ENCODE measurements around the gene CDKAL1.
"Not testable (repeated sequence)": the region's sequence is repeated elsewhere in the genome, so short reads cannot be mapped to it uniquely, and the experiment has no call there.

CDKAL1 gene

GRCh38 chr6:20891161-20891560 lies 356.9 kb downstream of the CDKAL1 start:
- no peak for FAIRE-seq

- no peak for FAIRE-seq
Measured at GRCh38 chr6:20892365-20892764, 358.1 kb downstream of the CDKAL1 start.

DNA sequence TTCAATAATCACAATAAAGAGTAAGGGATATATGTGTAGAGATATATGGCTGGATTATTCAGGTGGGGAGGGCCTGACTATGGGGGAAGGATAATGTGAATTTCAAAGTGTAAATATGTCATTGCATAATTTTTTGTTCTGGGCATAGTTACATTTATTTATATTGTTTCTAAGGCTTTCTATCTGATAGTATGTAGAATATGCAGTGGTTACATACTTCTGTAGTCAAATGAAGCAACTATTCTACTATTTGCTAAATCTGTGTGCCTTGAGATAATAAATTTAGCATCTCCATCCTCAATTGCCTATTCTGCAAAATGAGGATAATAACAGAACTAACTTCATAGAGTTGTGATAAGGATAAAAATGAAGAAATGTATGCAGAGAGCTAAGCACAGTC lies 359.2 kb downstream of the CDKAL1 start:
- FAIRE-seq = no peak

DNA sequence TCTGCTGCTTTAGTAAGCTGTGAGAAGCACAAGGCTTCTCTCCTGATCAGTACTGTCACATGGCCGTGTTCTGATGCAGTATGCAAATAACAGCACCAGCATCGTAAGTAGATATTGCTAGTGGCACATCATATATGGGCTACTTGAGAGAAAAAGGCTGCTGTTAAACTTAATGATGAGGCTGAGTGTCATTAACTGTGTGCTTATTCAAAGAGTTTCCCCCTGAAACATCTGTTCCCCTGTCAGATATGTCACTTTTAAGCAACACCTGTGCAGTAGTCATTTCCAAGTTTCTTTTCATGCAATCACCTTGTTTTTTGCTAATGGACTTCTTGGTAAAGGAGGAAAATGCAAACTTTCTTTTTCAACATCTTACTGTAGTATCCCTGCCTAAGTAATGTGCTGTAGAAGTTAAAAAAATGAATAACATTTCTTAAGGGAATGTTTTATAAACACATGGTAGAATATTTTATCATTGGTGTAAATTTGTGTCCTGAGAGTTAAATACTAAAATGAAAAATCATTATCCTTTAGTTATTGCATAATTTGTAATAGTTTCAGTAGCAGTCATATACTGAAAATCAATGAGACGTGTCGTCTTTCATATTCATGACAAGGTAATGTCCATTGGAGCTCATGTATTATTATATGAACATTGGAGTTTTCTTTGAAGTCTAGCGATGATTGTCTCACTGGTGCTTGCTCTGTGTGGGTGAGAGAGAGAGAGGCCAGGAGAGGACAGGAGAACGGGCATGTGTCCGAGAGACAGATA lies 366.3 kb downstream of the CDKAL1 start:
- FAIRE-seq = no peak

DNA sequence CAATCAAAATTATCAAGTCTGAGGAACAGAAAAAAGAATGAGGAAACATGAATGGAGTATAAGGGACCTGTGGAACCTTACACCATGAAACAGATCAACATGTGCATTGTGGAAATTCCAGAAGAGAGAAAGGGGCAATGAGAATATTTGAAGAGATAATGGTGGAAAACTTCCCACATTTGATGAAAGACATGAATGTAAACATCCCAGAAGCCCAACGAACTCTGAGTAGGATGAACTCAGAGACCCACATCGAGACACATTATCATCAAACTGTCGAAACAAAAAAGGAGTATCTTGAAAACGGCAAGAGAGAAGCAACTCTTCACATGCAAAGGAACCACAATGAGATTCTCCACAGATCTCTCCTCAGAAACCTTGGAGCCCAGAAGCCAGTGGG lies 371.1 kb downstream of the CDKAL1 start:
- FAIRE-seq = no peak

DNA sequence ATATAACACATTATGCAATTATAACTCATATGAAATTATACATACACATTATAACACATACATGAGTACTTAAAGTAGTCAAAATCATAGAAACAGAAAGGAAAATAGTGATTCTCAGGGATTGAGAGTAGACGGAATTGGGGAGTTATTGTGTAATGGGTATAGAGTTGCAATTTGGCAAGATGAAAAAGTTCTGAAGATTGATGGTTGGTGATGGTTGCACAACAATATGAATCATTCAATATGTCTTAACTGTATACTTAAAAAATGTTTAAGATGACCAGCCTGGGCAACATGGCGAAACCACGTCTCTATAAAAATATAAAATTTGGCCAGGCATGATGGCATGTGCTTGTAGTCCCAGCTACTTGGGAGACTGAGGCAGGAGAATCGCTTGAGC lies 372.7 kb downstream of the CDKAL1 start:
- FAIRE-seq = no peak

DNA sequence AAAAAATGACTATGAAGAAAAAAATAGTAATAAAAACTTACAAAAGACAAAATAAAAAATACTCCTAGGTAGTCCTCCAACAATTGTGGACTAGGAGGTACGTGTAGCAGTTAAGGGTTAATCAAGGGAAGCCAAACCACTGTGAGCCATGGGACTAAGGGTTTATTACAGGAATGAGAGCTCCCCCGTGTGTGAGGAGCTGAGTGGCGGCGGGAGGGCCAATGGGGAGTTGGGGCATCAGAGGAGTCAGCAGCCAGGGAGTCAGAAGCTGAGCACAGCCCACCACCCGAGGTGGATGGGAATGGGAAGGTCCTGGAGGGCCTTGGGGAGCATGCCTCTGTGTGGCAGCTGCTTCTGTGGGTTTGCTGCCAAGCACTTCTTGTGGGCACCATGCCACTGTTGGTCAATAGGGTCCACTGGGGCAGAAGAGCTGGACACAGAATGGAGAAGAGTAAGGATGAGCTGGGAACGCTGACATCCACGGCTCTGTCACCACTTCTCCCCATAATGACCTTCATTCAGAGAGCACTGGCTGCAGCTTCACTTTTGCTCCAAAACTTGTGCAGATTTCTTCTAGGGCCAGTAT lies 373.3 kb downstream of the CDKAL1 start:
- FAIRE-seq = no peak

DNA sequence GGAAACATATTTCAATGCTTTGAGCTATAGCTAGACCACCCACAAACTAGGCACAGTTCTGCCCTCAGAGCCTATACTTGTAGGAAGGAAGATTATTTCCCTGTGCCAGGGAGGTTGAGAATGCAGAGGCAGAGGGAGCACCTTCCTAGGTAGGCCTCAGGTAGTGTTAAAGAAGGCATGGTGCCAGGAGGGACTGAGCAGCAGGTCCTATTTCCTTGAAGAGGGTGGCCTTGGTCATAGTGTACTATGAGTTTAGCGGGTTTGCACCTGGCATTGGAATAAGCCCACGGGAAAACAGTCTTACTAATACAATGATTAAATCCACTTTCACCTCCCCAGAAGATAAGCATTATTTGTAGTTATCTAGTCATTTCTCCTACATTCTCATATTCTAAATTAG lies 375.4 kb downstream of the CDKAL1 start:
- FAIRE-seq = no peak

- no peak for FAIRE-seq
Measured at GRCh38 chr6:20911712-20912111, 377.5 kb downstream of the CDKAL1 start.

GRCh38 chr6:20915156-20915555 lies 380.9 kb downstream of the CDKAL1 start:
- no peak for FAIRE-seq

- FAIRE-seq = no peak
Measured at GRCh38 chr6:20915626-20916025, 381.4 kb downstream of the CDKAL1 start.

DNA sequence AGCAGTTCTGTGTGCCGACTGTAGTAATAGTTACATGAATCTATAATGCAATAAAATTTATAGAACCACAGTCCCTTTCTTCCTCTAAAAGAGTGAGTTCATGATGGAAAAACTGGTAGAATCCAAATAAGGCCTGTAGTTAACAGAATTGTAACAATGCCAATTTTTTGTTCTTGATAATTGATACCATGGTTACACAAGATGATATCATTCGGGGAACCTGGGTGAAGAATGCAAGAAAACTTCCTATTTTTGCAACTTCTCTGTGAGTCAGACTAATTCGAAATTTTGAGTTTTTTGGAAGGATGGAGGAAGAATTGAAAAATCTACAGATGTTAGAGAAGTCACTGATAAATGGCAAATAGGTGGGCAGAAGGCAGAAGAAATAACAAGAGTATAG lies 381.8 kb downstream of the CDKAL1 start:
- no peak for FAIRE-seq

DNA sequence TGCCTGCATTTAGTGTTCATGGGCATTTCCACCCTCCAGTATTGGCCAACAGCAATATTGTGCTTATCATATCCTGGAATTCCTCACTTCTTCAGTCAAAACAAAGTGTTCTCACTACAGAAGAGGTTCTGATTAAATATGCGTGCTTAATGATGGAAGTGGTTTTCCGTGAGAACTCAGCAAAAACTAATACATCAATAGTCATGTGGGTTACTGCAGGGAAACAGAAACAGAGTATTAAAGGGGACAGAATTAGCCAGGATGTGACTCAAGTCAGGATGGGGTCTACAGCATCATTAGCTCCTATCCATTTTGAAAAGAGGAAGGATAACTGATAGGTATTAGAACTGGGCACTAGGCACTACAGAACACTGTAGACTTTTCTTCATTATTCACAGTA lies 384.6 kb downstream of the CDKAL1 start:
- no peak for FAIRE-seq

- no peak for FAIRE-seq
Measured at GRCh38 chr6:20919677-20920385, 385.6 kb downstream of the CDKAL1 start.

DNA sequence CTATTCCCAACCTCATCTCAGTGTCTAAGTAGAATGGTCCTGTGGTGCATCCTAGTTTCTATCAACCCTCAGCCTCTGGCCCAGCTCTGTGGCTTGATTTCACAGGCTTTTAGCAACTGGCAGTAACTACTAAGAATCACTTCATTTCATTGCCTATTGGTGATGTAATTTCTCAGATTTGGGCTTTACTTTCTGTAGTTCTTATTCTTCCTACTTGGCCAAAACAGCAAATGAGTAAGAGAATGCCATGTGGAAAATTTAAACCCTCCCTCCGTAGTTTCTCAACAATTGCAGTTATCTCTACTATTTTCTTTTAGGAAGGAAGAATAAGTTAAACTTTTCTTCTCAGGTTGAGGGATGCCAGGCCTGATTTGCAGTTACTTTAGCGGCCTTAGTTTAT lies 387.3 kb downstream of the CDKAL1 start:
- no peak for FAIRE-seq

- FAIRE-seq = no peak
Measured at GRCh38 chr6:20922743-20923142, 388.5 kb downstream of the CDKAL1 start.

GRCh38 chr6:20924094-20924493 lies 389.8 kb downstream of the CDKAL1 start:
- not testable (repeated sequence) for FAIRE-seq

DNA sequence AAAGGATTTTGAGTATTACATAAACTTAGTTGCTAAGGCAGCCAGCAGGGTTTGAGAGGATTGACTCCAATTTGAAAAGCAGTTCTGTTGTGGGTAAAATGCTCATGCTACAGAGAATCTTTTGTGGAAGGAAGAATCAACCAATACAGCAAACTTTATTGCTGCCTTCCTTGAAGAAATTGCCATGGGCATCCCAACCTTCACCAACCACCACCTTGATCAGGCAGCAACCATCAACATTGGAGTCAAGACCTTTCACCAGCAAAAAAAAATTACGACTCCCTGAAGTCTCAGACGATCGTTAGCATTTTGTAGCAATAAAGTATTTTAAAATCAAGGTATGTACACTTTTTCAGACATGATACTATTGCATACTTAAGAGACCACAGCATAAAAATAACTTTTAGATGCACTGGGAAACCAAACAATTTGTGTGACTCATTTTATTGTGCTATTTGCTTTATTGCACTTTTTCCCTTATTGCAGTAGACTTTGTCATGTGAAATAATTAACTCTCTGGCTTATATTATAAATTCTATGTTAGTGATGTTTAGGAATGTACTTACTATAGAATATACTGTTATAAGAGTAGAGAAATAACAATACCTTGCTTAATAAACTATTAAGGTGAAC lies 390.8 kb downstream of the CDKAL1 start:
- FAIRE-seq = no peak

GRCh38 chr6:20927130-20927860 lies 393.0 kb downstream of the CDKAL1 start:
- no peak for FAIRE-seq

- no peak for FAIRE-seq
Measured at GRCh38 chr6:20929283-20929682, 395.0 kb downstream of the CDKAL1 start.

DNA sequence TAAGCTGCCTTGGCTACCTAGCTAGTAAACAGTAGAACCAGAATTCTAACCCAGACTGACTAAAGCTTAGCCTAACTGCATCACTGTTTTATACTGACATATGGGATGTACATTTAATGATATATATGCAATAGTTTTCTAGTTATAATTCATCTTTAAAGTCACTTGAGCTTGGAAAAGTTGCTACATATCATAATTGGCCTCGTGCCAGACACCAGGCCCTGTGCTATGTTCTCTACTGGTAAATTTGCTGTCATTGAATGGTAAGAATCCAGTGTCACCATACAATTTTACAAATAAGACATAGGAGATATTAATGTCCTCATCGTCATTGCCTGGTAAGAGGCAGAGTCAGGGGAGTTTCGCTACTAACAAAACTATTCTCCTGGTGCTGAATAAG lies 396.8 kb downstream of the CDKAL1 start:
- FAIRE-seq = no peak

DNA sequence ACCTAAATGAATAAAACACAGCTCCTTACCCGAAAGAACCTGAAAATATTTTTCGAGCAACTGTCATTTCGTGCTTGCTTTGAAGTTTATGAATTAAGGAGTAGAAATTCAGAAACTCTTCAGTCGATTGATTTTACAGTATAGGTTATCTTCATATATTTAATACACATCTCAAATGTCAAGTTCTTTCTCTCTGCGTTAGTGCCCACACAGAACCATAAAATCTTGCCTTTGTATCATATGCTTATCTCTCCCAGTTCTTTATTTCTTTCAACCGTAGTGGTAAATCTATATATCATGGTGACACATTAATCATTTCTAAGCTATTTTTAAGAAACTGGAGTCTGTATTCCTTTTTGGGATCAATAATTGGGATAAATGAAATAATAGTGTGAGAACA lies 397.5 kb downstream of the CDKAL1 start:
- no peak for FAIRE-seq

DNA sequence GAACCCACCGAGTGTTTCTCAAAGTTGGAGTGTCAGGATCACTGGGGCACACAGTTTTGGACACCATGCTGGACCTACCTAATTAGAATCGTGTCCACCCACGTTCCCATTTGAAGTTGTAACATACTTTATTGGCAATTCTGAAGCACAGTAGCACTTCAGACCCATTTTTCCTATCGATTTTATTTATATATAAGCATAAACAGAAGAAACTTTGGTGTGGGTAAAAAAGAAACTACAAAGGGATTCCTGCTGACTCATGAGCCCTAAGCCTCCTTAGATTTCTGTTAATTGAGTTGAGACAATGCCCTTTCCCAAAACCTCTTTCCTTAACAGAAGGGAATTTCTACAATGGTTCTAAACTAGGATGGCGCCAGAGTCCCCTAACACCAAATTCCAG lies 398.0 kb downstream of the CDKAL1 start:
- no peak for FAIRE-seq
